Endodermal cell (in vitro differentiated cells): ENCODE data around the gene SLMAP. TPM values are rescaled to one million over a fixed set of nuclear protein-coding genes. Genes with fewer than 3 reads are reported as not detected.

Experiments used
- DNase-seq: peaks from one replicate; pipeline ENCODE4 v3.0.0-alpha.2; 2017
- H3K27ac ChIP-seq: 2 replicates; pipeline ENCODE4 v1.5.1; 2013; ENCODE audit warnings: mild to moderate bottlenecking, low read depth, low read length, moderate library complexity
- H3K27me3 ChIP-seq: 2 replicates; pipeline ENCODE4 v1.6.1; 2013; ENCODE audit warnings: mild to moderate bottlenecking, low read length, moderate library complexity; ENCODE audit not compliant: insufficient read depth, control insufficient read depth, poor library complexity, severe bottlenecking
- H3K36me3 ChIP-seq: 2 replicates; pipeline ENCODE4 v1.7.0; 2013; ENCODE audit warnings: mild to moderate bottlenecking, low read length, moderate library complexity; ENCODE audit not compliant: control insufficient read depth, insufficient read depth
- H3K4me1 ChIP-seq: one replicate; pipeline ENCODE4 v1.7.0; 2013; ENCODE audit warnings: low read length; ENCODE audit not compliant: control insufficient read depth, insufficient read depth
- H3K4me3 ChIP-seq: 2 replicates; pipeline ENCODE4 v1.5.1; 2013; ENCODE audit warnings: mild to moderate bottlenecking, low read length, moderate library complexity
- H3K9ac ChIP-seq: 2 replicates; pipeline ENCODE4 v1.6.1; 2013; ENCODE audit warnings: mild to moderate bottlenecking, low read length, moderate library complexity; ENCODE audit not compliant: poor library complexity, severe bottlenecking; ENCODE audit errors: extremely low read depth
- H3K9me3 ChIP-seq: 2 replicates; pipeline ENCODE4 v1.6.1; 2013; ENCODE audit warnings: mild to moderate bottlenecking, low read length, moderate library complexity; ENCODE audit not compliant: control insufficient read depth
- H3K27ac Mint-ChIP-seq: 2 replicates; pipeline ENCODE4 v1.8.0; 2020; ENCODE audit warnings: mixed read lengths
- H3K27me3 Mint-ChIP-seq: 2 replicates; pipeline ENCODE4 v1.8.0; 2021; ENCODE audit warnings: mild to moderate bottlenecking, mixed read lengths; ENCODE audit not compliant: insufficient read depth
- H3K36me3 Mint-ChIP-seq: 2 replicates; pipeline ENCODE4 v1.8.0; 2020; ENCODE audit warnings: low read depth, mixed read lengths
- H3K4me1 Mint-ChIP-seq: 2 replicates; pipeline ENCODE4 v1.8.0; 2020; ENCODE audit warnings: mixed read lengths
- H3K4me3 Mint-ChIP-seq: 2 replicates; pipeline ENCODE4 v1.8.0; 2020; ENCODE audit warnings: mild to moderate bottlenecking, moderate library complexity, mixed read lengths
- H3K9me3 Mint-ChIP-seq: 2 replicates; pipeline ENCODE4 v1.8.0; 2020; ENCODE audit warnings: mild to moderate bottlenecking, mixed read lengths
- WGBS, 2 experiments: methylation state at CpG; one replicate each; pipeline versions ENCODE4 v1.1.5 to v1.1.7; 2013; ENCODE audit warnings: missing lambda C conversion rate in 2 of 2, mixed read lengths in 1 of 2; ENCODE audit not compliant: insufficient coverage in 1 of 2, insufficient read length in 1 of 2; 5-methylcytosine and 5-hydroxymethylcytosine counted together
- total RNA-seq, 2 donors: library from RNA; stranded (reverse); fragmentation: NEBNext Ultra II Directional in 1 of 2; extraction: Animal tissue kit (Norgen Biotek cat#: 25700) in 1 of 2; gene quantifications; 2 replicates in 1 of 2; 3 replicates in 1 of 2; pipeline ENCODE4 v1.2.1, GENCODE V29; 2021
- TF ChIP-seq, protein P1 (sequence below): fragments of 200-600 bp; sonication (generic); conservative IDR thresholded peaks from 2 replicates; pipeline ENCODE4 v1.5.0; 2021; ENCODE audit warnings: antibody characterized with exemption, mild to moderate bottlenecking

The SLMAP gene
- total RNA-seq, 2 donors from 2014 or later, result 64.8 to 65.7 TPM

DNA sequence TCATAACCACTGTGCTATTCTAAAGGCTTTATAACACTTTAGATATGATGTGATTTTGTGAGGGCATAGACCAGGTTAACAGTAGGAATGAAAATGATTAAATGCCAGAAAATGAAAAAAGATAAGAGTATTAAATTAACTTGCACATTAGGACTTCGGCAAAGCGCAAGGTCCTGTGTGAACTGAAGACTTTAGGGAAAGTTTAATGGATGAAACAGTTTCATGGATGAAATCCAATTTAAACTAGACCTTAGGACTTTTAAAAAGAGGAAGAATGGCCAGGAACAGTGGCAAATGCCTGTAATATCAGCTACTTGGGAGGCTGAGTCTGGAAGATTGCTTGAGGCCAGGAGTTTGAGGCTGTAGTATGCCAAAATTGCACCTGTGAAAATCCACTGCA, 8.7 kb downstream of the SLMAP start:
- TF ChIP-seq, protein P1, sequence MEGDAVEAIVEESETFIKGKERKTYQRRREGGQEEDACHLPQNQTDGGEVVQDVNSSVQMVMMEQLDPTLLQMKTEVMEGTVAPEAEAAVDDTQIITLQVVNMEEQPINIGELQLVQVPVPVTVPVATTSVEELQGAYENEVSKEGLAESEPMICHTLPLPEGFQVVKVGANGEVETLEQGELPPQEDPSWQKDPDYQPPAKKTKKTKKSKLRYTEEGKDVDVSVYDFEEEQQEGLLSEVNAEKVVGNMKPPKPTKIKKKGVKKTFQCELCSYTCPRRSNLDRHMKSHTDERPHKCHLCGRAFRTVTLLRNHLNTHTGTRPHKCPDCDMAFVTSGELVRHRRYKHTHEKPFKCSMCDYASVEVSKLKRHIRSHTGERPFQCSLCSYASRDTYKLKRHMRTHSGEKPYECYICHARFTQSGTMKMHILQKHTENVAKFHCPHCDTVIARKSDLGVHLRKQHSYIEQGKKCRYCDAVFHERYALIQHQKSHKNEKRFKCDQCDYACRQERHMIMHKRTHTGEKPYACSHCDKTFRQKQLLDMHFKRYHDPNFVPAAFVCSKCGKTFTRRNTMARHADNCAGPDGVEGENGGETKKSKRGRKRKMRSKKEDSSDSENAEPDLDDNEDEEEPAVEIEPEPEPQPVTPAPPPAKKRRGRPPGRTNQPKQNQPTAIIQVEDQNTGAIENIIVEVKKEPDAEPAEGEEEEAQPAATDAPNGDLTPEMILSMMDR, result no peak
- no peaks in the 10 kb centered on the region for H3K27me3 ChIP-seq
- no peak overlapping the region for H3K27ac Mint-ChIP-seq
- WGBS, 2 experiments, result 99 to 100% methylated on average over 2 of the region's 2 CpGs
- no peaks in the 10 kb centered on the region for H3K9me3 Mint-ChIP-seq
- peaks cover 49% of the 10 kb centered on the region for H3K36me3 ChIP-seq
- H3K27me3 Mint-ChIP-seq, result no peaks in the 10 kb centered on the region
- no peaks in the 10 kb centered on the region for H3K9me3 ChIP-seq
- no peaks in the 10 kb centered on the region for H3K4me1 ChIP-seq
- H3K4me3 ChIP-seq, result no peak overlapping the region
- DNase-seq, result no peak
- H3K27ac ChIP-seq, result no peak overlapping the region
- no peak overlapping the region for H3K4me3 Mint-ChIP-seq
- peaks cover 13% of the 10 kb centered on the region for H3K4me1 Mint-ChIP-seq
- peaks cover 48% of the 10 kb centered on the region for H3K36me3 Mint-ChIP-seq
- H3K9ac ChIP-seq, result no peak overlapping the region

DNA sequence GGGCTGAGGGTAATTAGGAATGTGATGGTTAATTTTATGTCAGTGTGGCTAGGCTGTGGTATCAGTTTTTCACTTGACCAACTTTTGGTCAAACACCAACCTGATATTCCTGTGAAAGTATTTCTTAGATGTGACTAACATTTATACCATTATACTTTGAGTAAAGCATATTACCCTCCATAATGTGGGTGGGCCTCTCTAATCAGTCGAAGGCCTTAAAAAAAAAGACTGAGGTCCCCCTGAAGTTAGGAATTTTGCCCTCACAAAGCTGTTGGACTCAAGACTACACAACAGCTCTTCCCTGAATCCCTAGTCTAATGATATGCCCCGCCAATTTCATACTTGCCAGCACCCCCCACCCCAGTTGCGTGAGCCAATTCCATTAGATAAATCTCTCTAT, 12.5 kb downstream of the SLMAP start:
- TF ChIP-seq, protein P1, result no peak
- H3K4me3 Mint-ChIP-seq, result no peak overlapping the region
- peaks cover 15% of the 10 kb centered on the region for H3K4me1 Mint-ChIP-seq
- H3K27me3 Mint-ChIP-seq, result no peaks in the 10 kb centered on the region
- no peak for DNase-seq
- H3K9ac ChIP-seq, result no peak overlapping the region
- H3K9me3 ChIP-seq, result no peaks in the 10 kb centered on the region
- no peak overlapping the region for H3K27ac Mint-ChIP-seq
- H3K27me3 ChIP-seq, result no peaks in the 10 kb centered on the region
- no peak overlapping the region for H3K27ac ChIP-seq
- no peak overlapping the region for H3K4me3 ChIP-seq
- H3K4me1 ChIP-seq, result no peaks in the 10 kb centered on the region
- H3K36me3 Mint-ChIP-seq, result peaks cover 27% of the 10 kb centered on the region
- peaks cover 33% of the 10 kb centered on the region for H3K36me3 ChIP-seq
- no peaks in the 10 kb centered on the region for H3K9me3 Mint-ChIP-seq
- WGBS, 2 experiments, result 95 to 100% methylated on average over 1 to 3 of the region's 3 CpGs

DNA sequence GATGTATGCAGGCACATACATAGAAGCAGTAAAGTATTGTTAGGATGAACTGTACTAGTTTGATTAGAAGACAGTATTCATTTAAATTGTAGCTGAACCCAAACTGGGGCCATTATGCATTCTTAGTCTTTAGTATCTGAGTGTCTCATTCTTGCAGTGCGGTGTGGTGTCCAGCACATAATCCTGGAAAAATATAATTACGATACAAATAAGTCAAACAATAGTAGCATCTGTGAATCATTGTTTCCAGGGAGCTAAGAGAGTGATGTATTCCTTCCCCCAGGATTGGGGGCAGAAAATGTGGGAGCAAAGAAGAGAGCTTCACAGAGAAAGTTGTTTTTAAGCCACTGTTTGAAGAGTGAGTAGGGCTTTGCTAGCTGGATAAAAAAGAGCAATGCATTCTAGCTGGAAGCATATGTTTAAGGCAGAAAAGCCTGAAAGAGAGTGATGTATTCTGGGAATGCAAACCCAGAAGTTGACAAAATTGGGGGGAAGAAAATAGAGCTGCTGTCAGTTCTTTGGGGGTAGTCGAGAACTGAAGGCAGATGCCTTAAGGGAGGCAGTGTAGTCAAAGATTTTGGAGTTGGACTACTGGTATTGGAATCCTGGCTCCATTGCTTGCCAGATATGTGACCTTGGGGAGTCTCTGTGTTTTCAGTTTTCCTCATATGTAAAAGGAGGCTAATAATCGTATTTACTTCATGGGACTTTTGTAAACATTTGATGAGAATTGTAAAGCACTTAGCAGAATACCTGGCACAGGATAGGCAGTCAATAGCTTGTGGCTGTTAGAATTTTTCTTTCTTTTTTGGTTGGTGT, 14.1 kb downstream of the SLMAP start:
- H3K4me1 ChIP-seq, result no peaks in the 10 kb centered on the region
- no peak overlapping the region for H3K9ac ChIP-seq
- Mint-ChIP-seq H3K9me3 (no peaks in the 10 kb centered on the region), H3K27ac (no peak overlapping the region), H3K27me3 (no peaks in the 10 kb centered on the region), H3K4me3 (no peak overlapping the region), H3K36me3 (peaks cover 21% of the 10 kb centered on the region), H3K4me1 (peaks cover 11% of the 10 kb centered on the region)
- H3K36me3 ChIP-seq, result peaks cover 18% of the 10 kb centered on the region
- H3K4me3 ChIP-seq, result no peak overlapping the region
- 92 to 94% methylated on average over 3 to 4 of the region's 4 CpGs for WGBS, 2 experiments
- H3K27me3 ChIP-seq, result no peaks in the 10 kb centered on the region
- DNase-seq, result no peak
- TF ChIP-seq, protein P1, result no peak
- no peak overlapping the region for H3K27ac ChIP-seq
- H3K9me3 ChIP-seq, result no peaks in the 10 kb centered on the region
